HepG2 (cell line): ENCODE results near the gene PAQR7. TPM values are rescaled to one million over a fixed set of nuclear protein-coding genes. Genes with fewer than 3 reads are reported as not detected.

Experiments
- ATAC-seq: fragments of 200-7000 bp; cut with Tn5 transposase; 3 replicates; pipeline ENCODE4 v1.9.1; 2020; ENCODE audit warnings: mild to moderate bottlenecking, moderate library complexity
- BruUV-seq: library from RNA; stranded (reverse); fragments of 400-500 nt; replicated peaks from 2 replicates; lab custom pipeline; 2021; lab: Mats Ljungman, UMichigan
- CTCF ChIA-PET: fragments of 300-600 bp; formaldehyde crosslinking; extraction: SDS; loops from one replicate; lab custom pipeline; 2021; ENCODE audit warnings: low total read pairs, inconsistent platforms, low intra/inter-chr PET ratio; lab: Yijun Ruan, JAX
- POLR2A ChIA-PET: fragments of 350-600 bp; sonication (Branson Sonifier 250); formaldehyde crosslinking; loops from one replicate; lab custom pipeline; 2020; ENCODE audit warnings: antibody characterized with exemption, inconsistent platforms; lab: Yijun Ruan, JAX
- DNase-seq: peaks from one replicate; pipeline ENCODE4 v3.0.0-alpha.2; 2015; ENCODE audit warnings: low spot score
- FAIRE-seq: peaks from 3 replicates; lab custom pipeline; 2011; peaks lifted over from hg19 to GRCh38; lab: Jason Lieb, UNC
- H2AFZ ChIP-seq: one replicate; pipeline ENCODE4 v1.6.1; 2011; ENCODE audit warnings: low read length, inconsistent platforms
- H3K27ac ChIP-seq: fragments of 300-600 bp; 3 replicates; pipeline ENCODE4 v1.8.0; 2011; ENCODE audit warnings: mixed run types, mild to moderate bottlenecking, mixed read lengths, low read length, inconsistent platforms; ENCODE audit not compliant: insufficient read depth; ENCODE audit errors: extremely low read length
- H3K27me3 ChIP-seq, 2 experiments: fragments of 200-600 bp in 1 of 2; 2 replicates in 1 of 2; 3 replicates in 1 of 2; pipeline versions ENCODE4 v1.6.0 to v1.8.0; 2011; ENCODE audit warnings: low read length in 2 of 2, mild to moderate bottlenecking in 2 of 2, moderate library complexity in 2 of 2, inconsistent platforms in 1 of 2; ENCODE audit not compliant: insufficient read depth in 2 of 2, control insufficient read depth in 1 of 2
- H3K36me3 ChIP-seq, 2 experiments: fragments of 200-600 bp in 1 of 2; replicated peaks in 1 of 2; 2 replicates in 1 of 2; 3 replicates in 1 of 2; pipeline versions ENCODE4 v1.5.1 to v1.8.0; 2011; ENCODE audit warnings: low read length in 2 of 2, inconsistent platforms in 1 of 2; ENCODE audit not compliant: insufficient read depth in 2 of 2, control insufficient read depth in 1 of 2
- H3K4me1 ChIP-seq: 2 replicates; pipeline ENCODE4 v1.5.1; 2012; ENCODE audit warnings: low read length, inconsistent platforms; ENCODE audit not compliant: insufficient read depth
- H3K4me2 ChIP-seq: 2 replicates; pipeline ENCODE4 v1.6.0; 2011; ENCODE audit warnings: low read depth, low read length, inconsistent platforms
- H3K4me3 ChIP-seq, 3 experiments: fragments of 200-600 bp in 1 of 3; sonication (generic), shearing (Covaris generic) in 1 of 3; replicated peaks in 1 of 3; 2 replicates each; pipeline ENCODE4 v1.5.1; 2011 to 2016; ENCODE audit warnings: low read length in 3 of 3, inconsistent platforms in 2 of 3, low read depth in 2 of 3, mild to moderate bottlenecking in 2 of 3, control low read depth in 1 of 3, mixed read lengths in 1 of 3; ENCODE audit not compliant: insufficient read depth in 1 of 3
- H3K79me2 ChIP-seq: one replicate; pipeline ENCODE4 v1.6.1; 2011; ENCODE audit warnings: low read length, inconsistent platforms; ENCODE audit not compliant: insufficient read depth
- H3K9ac ChIP-seq: 2 replicates; pipeline ENCODE4 v1.6.0; 2011; ENCODE audit warnings: mild to moderate bottlenecking, low read depth, low read length, inconsistent platforms; ENCODE audit not compliant: insufficient read depth
- H3K9me3 ChIP-seq: 2 replicates; pipeline ENCODE4 v1.5.1; 2012; ENCODE audit warnings: mild to moderate bottlenecking, low read length
- H4K20me1 ChIP-seq: 2 replicates; pipeline ENCODE4 v1.6.0; 2011; ENCODE audit warnings: inconsistent platforms, mild to moderate bottlenecking, low read length, moderate library complexity; ENCODE audit not compliant: insufficient read depth
- KDM6A ChIP-seq: IDR thresholded peaks from 2 replicates; pipeline ENCODE4 v1.6.1; 2016; ENCODE audit warnings: low read depth
- SIN3B ChIP-seq: fragments of 150-350 bp; IDR thresholded peaks from 2 replicates; pipeline ENCODE4 v1.6.1; 2014; ENCODE audit warnings: low read length
- ZBTB33 ChIP-seq: sonication (generic); formaldehyde crosslinking; IDR thresholded peaks from 2 replicates; pipeline ENCODE4 v1.4.0; 2020; ENCODE audit warnings: missing genetic modification reagents
- ZBTB38 ChIP-seq: sonication (generic); formaldehyde crosslinking; IDR thresholded peaks from 2 replicates; pipeline ENCODE4 v1.5.1; 2020; ENCODE audit warnings: mild to moderate bottlenecking, missing genetic modification reagents
- WGBS: methylation state at CpG from one replicate; pipeline ENCODE4 v1.1.6; 2017; ENCODE audit warnings: low lambda C conversion rate; 5-methylcytosine and 5-hydroxymethylcytosine counted together
- in situ Hi-C: cut with HindIII; loops from 2 replicates; pipeline ENCODE4 v1.10.0; 2017; ENCODE audit warnings: low pct_unique_long_range_greater_than_20kb; ENCODE audit not compliant: extremely low pct_ligation_motif_present
- intact Hi-C: fragments of 100-400 bp; cut with micrococcal nuclease; formaldehyde crosslinking; loops from one replicate; pipeline ENCODE4 v1.10.0; 2022; ENCODE audit not compliant: unreplicated experiment
- polyA plus RNA-seq, 8 experiments: library from polyadenylated mRNA; depleted of rRNA in 3 of 8; stranded (reverse) in 7 of 8; unstranded in 1 of 8; fragments of >200 nt; fragmentation: Illumina TruSeq in 4 of 8; extraction: Trizol in 4 of 8; gene quantifications; 2 replicates each; pipeline versions ENCODE4 v1.2.1 to v1.2.3, GENCODE V29; 2011 to 2016; ENCODE audit warnings: low read depth in 4 of 8, missing spikeins in 1 of 8, mixed read lengths in 1 of 8; ENCODE audit not compliant: insufficient read depth in 1 of 8
- total RNA-seq, 5 experiments: library from RNA; depleted of rRNA; stranded (reverse); fragments of >200 nt; fragmentation: Illumina TruSeq; extraction: Trizol; gene quantifications; 2 replicates each; pipeline ENCODE4 v1.2.3, GENCODE V29; 2016; ENCODE audit warnings: low read depth in 1 of 5

The PAQR7 gene
- total and polyA plus RNA-seq, 2 of the 13 experiments (the other 11 are each of a cell fraction or from before 2014, with no cell fraction given) = 13.2 to 16.6 TPM

DNA sequence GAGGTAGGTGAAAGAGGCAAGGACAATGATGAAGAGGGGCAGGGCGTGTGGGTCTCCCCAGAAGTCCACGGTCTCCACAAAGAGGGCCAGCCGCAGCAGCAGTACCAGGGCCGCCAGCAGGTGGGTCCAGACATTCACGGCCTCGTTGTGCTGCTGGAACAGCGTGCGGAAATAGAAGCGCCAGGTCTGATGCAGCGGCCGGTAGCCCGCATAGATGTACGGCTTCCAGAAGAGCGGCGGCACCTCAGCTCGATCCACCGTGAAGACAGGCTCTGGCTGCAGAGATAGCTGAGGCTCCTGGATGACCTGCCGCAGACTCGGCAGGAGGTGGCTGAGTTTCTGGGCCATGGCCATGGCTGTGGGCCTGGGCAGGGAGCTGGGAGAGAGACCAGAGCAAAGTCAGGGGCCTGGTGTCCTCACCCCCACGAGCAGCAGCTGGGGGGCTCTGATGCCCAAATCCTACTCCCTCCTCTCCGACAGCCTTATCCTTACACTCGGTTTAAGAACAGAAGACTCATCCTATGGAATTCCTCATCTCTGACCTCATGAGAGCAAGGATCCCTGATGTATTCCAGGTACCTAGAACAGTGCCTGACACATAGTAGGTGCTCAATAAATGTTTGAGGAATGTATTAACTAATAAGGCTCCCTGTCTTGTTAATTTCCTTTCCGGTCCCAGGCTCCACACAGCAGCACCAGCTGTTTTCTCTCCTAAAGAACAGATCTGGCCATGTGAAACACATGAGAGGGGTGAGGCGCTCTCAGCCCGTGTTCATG lies 11.8 kb downstream of the PAQR7 start:
- TF ChIP-seq KDM6A (CRISPR knock-in tag) (no peak), ZBTB38 (CRISPR knock-in tag) (peak; percentile 81), ZBTB33 (peak; percentile 84; the same call in 1 of the 2 replicates), SIN3B (no peak)
- Histone ChIP-seq H3K79me2 (peaks cover 5% of the 10 kb centered on the region), H3K4me2 (no peak overlapping the region), H2AFZ (no peak overlapping the region), H3K4me3 (no peak overlapping the region), H3K27me3 (no peaks in the 10 kb centered on the region; a peak in 1 of 5 replicates), H3K36me3 (peaks cover 8 to 15% of the 10 kb centered on the region in 2 experiments; a peak in 4 of 5 replicates), H3K9me3 (no peaks in the 10 kb centered on the region), H3K4me1 (peaks cover 67% of the 10 kb centered on the region), H4K20me1 (no peaks in the 10 kb centered on the region), H3K9ac (no peak overlapping the region), H3K27ac (no peak overlapping the region)
- FAIRE-seq = no peak
- in situ Hi-C loops (no loop called here), intact Hi-C loops (no loop called here)
- DNase-seq = no peak
- no TSS peak for BruUV-seq
- WGBS = 93% methylated on average over 22 of the region's 25 CpGs
- POLR2A ChIA-PET = interaction anchor here (5.4 kb wide), 1 partner anchor 12 kb away, joined by 32 read pairs; the partner anchor contains the start of gene PAQR7
- CTCF ChIA-PET = no interaction called here
- ATAC-seq = no peak
